HG03139 (cell line): Measurements from ENCODE around the gene ZBTB17.

Experiments used
- ATAC-seq: cut with Tn5 transposase; IDR thresholded peaks from one replicate; pipeline ENCODE4 v1.9.1; 2021; ENCODE audit not compliant: unreplicated experiment

ZBTB17 gene

GRCh38 chr1:15962671-15963362, 13.1 kb downstream of the ZBTB17 start:
- ATAC-seq: no peak

GRCh38 chr1:15962176-15962575, 13.7 kb downstream of the ZBTB17 start:
- no peak for ATAC-seq

GRCh38 chr1:15961492-15961891, 14.4 kb downstream of the ZBTB17 start:
- no peak for ATAC-seq

- ATAC-seq: no peak
Measured at GRCh38 chr1:15960808-15961207, 15.1 kb downstream of the ZBTB17 start.

- ATAC-seq: no peak
Measured at GRCh38 chr1:15959827-15960446, 16.0 kb downstream of the ZBTB17 start.

- no peak for ATAC-seq
Measured at GRCh38 chr1:15959424-15959823, 16.5 kb downstream of the ZBTB17 start.

GRCh38 chr1:15958793-15959192, 17.1 kb downstream of the ZBTB17 start:
- no peak for ATAC-seq

- ATAC-seq: no peak
Measured at GRCh38 chr1:15958111-15958510, 17.8 kb downstream of the ZBTB17 start.

- no peak for ATAC-seq
Measured at GRCh38 chr1:15957221-15958095, 18.4 kb downstream of the ZBTB17 start.

GRCh38 chr1:15956150-15956549, 19.8 kb downstream of the ZBTB17 start:
- ATAC-seq: no peak

- ATAC-seq: no peak
Measured at GRCh38 chr1:15955552-15955951, 20.3 kb downstream of the ZBTB17 start.

GRCh38 chr1:15954316-15954715, 21.6 kb downstream of the ZBTB17 start:
- ATAC-seq: no peak

GRCh38 chr1:15953791-15954241, 22.1 kb downstream of the ZBTB17 start:
- no peak for ATAC-seq

- ATAC-seq: no peak
Measured at GRCh38 chr1:15953294-15953771, 22.6 kb downstream of the ZBTB17 start.

- ATAC-seq: no peak
Measured at GRCh38 chr1:15952317-15953258, 23.3 kb downstream of the ZBTB17 start.

- no peak for ATAC-seq
Measured at GRCh38 chr1:15951341-15952153, 24.4 kb downstream of the ZBTB17 start.

- ATAC-seq: no peak
Measured at GRCh38 chr1:15950763-15951295, 25.1 kb downstream of the ZBTB17 start.

- ATAC-seq: no peak
Measured at GRCh38 chr1:15950302-15950701, 25.6 kb downstream of the ZBTB17 start.

GRCh38 chr1:15949453-15950245, 26.3 kb downstream of the ZBTB17 start:
- ATAC-seq: no peak
